ENCODE measurements around the gene RPS25. TPM values are rescaled to one million over a fixed set of nuclear protein-coding genes. Genes with fewer than 3 reads are reported as not detected.

Gene RPS25
- 2,335 and 2,688 TPM in 2 replicates for polyA plus RNA-seq (2012; rRNA removed)
- 3,219 and 4,860 TPM in 2 replicates for polyA plus RNA-seq (2012; cell fraction: cytosol; rRNA removed)
- polyA plus RNA-seq (2012; cell fraction: nucleus; rRNA removed), result 490 and 600 TPM in 2 replicates

- H3K79me2 ChIP-seq (ENCODE audit: insufficient read depth), result peaks cover 86% of the 10 kb centered on the region
- ChIA-PET CTCF (interaction anchor here (0.6 to 4.2 kb wide), 5 partner anchors 10 to 328 kb away, joined by 3 to 16 read pairs (median 3); partner anchors contain the start of gene SLC37A4), POLR2A (interaction anchor here (0.6 to 2.3 kb wide), 8 partner anchors 9 to 204 kb away, joined by 3 to 13 read pairs (median 3); partner anchors contain the start of genes HYOU1, SLC37A4 and VPS11)
- H3F3A ChIP-seq (replicated peaks; ENCODE audit: insufficient read depth), result peaks cover 37% of the 10 kb centered on the region
- no peaks in the 10 kb centered on the region for H3K9me3 ChIP-seq
- H3K9me2 ChIP-seq, result no peaks in the 10 kb centered on the region
- peaks cover 16% of the 10 kb centered on the region for H4K20me1 ChIP-seq (ENCODE audit: insufficient read depth)
- H3K4me1 ChIP-seq (ENCODE audit: control insufficient read depth in 1 of 2, insufficient read depth in 2 of 2, low read depth in 1 of 2, low read length in 1 of 2), result peaks cover 15 to 22% of the 10 kb centered on the region in 2 experiments
- peak; percentile 71 for TF ChIP-seq NRF1 (IDR thresholded peaks at IDR 0.05; ENCODE audit: low read depth, low read length)
- TF ChIP-seq FOXM1 (IDR thresholded peaks at IDR 0.05; ENCODE audit: low read depth), result no peak
- peak; percentile 89 for TF ChIP-seq YY1 (IDR thresholded peaks at IDR 0.05; ENCODE audit: low read depth)
- TF ChIP-seq GABPA (IDR thresholded peaks at IDR 0.05; ENCODE audit: low read depth), result peak; percentile 97
- TF ChIP-seq POLR2AphosphoS5 (IDR thresholded peaks at IDR 0.05; ENCODE audit: low read depth, low read length), result peak; percentile 94
- 0 out of 4 replicates have a peak, but pooled peaks of 1 of the 2 experiments have one; percentile 25 for TF ChIP-seq EP300 (IDR thresholded peaks at IDR 0.05; ENCODE audit: borderline replicate concordance in 1 of 2, low read depth in 1 of 2, low read length in 1 of 2)
- TF ChIP-seq TCF12 (IDR thresholded peaks at IDR 0.05), result peak; percentile 15; the same call in 1 of the 2 replicates
- peak; percentile 93 for TF ChIP-seq CHD2 (IDR thresholded peaks at IDR 0.05; ENCODE audit: low read length, partially characterized antibody)
- peak; percentile 90 for TF ChIP-seq ELF1 (IDR thresholded peaks at IDR 0.05)
- no peak for TF ChIP-seq IRF3 (IDR thresholded peaks at IDR 0.05; ENCODE audit: low read depth, low read length)
- 0 out of 2 replicates have a peak, but pooled peaks have one; percentile 30 for TF ChIP-seq RCOR1 (IDR thresholded peaks at IDR 0.05; ENCODE audit: low read length)
- peak; percentile 42; the same call in 1 of the 2 replicates for TF ChIP-seq SIN3A (IDR thresholded peaks at IDR 0.05; ENCODE audit: borderline replicate concordance, low read depth, low read length)
- no peak for TF ChIP-seq EZH2phosphoT487 (IDR thresholded peaks at IDR 0.05; ENCODE audit: borderline replicate concordance, low read depth)
- TF ChIP-seq MXI1 (IDR thresholded peaks at IDR 0.05; ENCODE audit: low read depth, low read length), result peak; percentile 52
- peak; percentile 96 for TF ChIP-seq TAF1 (IDR thresholded peaks at IDR 0.05; ENCODE audit: borderline replicate concordance, low read depth, low read length)
- no peak for TF ChIP-seq FOSL2 (IDR thresholded peaks at IDR 0.05; ENCODE audit: borderline replicate concordance, low read depth)
- TF ChIP-seq, protein P1, sequence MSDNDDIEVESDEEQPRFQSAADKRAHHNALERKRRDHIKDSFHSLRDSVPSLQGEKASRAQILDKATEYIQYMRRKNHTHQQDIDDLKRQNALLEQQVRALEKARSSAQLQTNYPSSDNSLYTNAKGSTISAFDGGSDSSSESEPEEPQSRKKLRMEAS (IDR thresholded peaks at IDR 0.05; ENCODE audit: low read depth), result peak; percentile 92
- TF ChIP-seq, protein P2, sequence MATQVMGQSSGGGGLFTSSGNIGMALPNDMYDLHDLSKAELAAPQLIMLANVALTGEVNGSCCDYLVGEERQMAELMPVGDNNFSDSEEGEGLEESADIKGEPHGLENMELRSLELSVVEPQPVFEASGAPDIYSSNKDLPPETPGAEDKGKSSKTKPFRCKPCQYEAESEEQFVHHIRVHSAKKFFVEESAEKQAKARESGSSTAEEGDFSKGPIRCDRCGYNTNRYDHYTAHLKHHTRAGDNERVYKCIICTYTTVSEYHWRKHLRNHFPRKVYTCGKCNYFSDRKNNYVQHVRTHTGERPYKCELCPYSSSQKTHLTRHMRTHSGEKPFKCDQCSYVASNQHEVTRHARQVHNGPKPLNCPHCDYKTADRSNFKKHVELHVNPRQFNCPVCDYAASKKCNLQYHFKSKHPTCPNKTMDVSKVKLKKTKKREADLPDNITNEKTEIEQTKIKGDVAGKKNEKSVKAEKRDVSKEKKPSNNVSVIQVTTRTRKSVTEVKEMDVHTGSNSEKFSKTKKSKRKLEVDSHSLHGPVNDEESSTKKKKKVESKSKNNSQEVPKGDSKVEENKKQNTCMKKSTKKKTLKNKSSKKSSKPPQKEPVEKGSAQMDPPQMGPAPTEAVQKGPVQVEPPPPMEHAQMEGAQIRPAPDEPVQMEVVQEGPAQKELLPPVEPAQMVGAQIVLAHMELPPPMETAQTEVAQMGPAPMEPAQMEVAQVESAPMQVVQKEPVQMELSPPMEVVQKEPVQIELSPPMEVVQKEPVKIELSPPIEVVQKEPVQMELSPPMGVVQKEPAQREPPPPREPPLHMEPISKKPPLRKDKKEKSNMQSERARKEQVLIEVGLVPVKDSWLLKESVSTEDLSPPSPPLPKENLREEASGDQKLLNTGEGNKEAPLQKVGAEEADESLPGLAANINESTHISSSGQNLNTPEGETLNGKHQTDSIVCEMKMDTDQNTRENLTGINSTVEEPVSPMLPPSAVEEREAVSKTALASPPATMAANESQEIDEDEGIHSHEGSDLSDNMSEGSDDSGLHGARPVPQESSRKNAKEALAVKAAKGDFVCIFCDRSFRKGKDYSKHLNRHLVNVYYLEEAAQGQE (IDR thresholded peaks at IDR 0.05; ENCODE audit: low read depth, low read length), result peak; percentile 42; the same call in 1 of the 2 replicates
- H3K4me2 ChIP-seq, result peak within 1 kb of the TSS; percentile 91
- peaks cover 46 to 54% of the 10 kb centered on the region in 2 experiments for H3K36me3 ChIP-seq (replicated peaks in 1 of 2; ENCODE audit: control insufficient read depth in 1 of 2, insufficient read depth in 2 of 2, low read length in 1 of 2)
- H3K4me3 ChIP-seq (ENCODE audit: low read depth in 2 of 2, low read length in 1 of 2), result peak within 1 kb of the TSS; percentile 69 to 97
- H3K27me3 ChIP-seq (ENCODE audit: insufficient read depth), result no peaks in the 10 kb centered on the region
- peak within 1 kb of the TSS; percentile 91 for H2AFZ ChIP-seq (ENCODE audit: low read depth)
- peak within 1 kb of the TSS; percentile 95 for H3K9ac ChIP-seq
- H3K27ac ChIP-seq (ENCODE audit: low read depth in 2 of 2, low read length in 1 of 2), result peak within 1 kb of the TSS; percentile 92
- DNase-seq, result peak; percentile 92
- under 1% methylated on average over 26 of the region's 63 CpGs for WGBS (ENCODE audit: low lambda C conversion rate)
Observed at GRCh38 chr11:119018074-119018938, at the start of gene RPS25, which contains the start of gene TRAPPC4. Gene RPS25 (minus strand): TSS chr11:119018343. CDS start chr11:119018284, 59 bp downstream. Gene TRAPPC4 (plus strand): TSS chr11:119018766. CDS start chr11:119018796, 30 bp downstream.

All from SK-N-SH (cell line).